Natural killer cell (primary cell): ENCODE measurements around the gene RPF1. TPM values are rescaled to one million over a fixed set of nuclear protein-coding genes. Genes with fewer than 3 reads are reported as not detected.
A peak's percentile ranks its signal among the peaks of the same experiment; 100 is the strongest.

Experiments used
- ATAC-seq, 3 donors: fragments of 150-1000 bp in 2 of 3; fragments of 200-7000 bp in 1 of 3; cut with Tn5 transposase; 1 replicate in 1 of 3; 2 replicates in 2 of 3; pipeline ENCODE4 v1.10.0; 2021; ENCODE audit warnings: mild to moderate bottlenecking in 2 of 3, moderate library complexity in 2 of 3
- DNase-seq, 2 donors: peaks; one replicate each; pipeline versions ENCODE4 v3.0.0 to v3.0.0-alpha.2; 2013 to 2021; ENCODE audit warnings: mixed read lengths in 1 of 2
- H3K27ac ChIP-seq: one replicate; pipeline ENCODE4 v1.5.1; 2013; ENCODE audit warnings: mild to moderate bottlenecking, low read length
- H3K27me3 ChIP-seq: one replicate; pipeline ENCODE4 v1.6.1; 2013; ENCODE audit warnings: low read length; ENCODE audit not compliant: control insufficient read depth, insufficient read depth
- H3K36me3 ChIP-seq: one replicate; pipeline ENCODE4 v1.6.1; 2013; ENCODE audit warnings: low read length; ENCODE audit not compliant: control insufficient read depth, insufficient read depth
- H3K4me1 ChIP-seq: one replicate; pipeline ENCODE4 v1.6.1; 2013; ENCODE audit warnings: low read length; ENCODE audit not compliant: control insufficient read depth, insufficient read depth
- H3K4me3 ChIP-seq: one replicate; pipeline ENCODE4 v1.5.1; 2013; ENCODE audit warnings: low read length
- H3K9me3 ChIP-seq: one replicate; pipeline ENCODE4 v1.6.1; 2013; ENCODE audit warnings: low read length; ENCODE audit not compliant: control insufficient read depth, insufficient read depth
- H3K27ac Mint-ChIP-seq, 2 donors: one replicate each; pipeline ENCODE4 v1.8.0; 2022; ENCODE audit warnings: mild to moderate bottlenecking in 2 of 2, mixed read lengths in 2 of 2, moderate library complexity in 1 of 2
- H3K27me3 Mint-ChIP-seq, 2 donors: one replicate each; pipeline ENCODE4 v1.8.0; 2022; ENCODE audit warnings: low read depth in 2 of 2, mixed read lengths in 2 of 2
- H3K36me3 Mint-ChIP-seq: one replicate; pipeline ENCODE4 v1.8.0; 2022; ENCODE audit warnings: mixed read lengths
- H3K4me1 Mint-ChIP-seq, 2 donors: one replicate each; pipeline ENCODE4 v1.8.0; 2022; ENCODE audit warnings: mixed read lengths in 2 of 2
- H3K4me3 Mint-ChIP-seq: one replicate; pipeline ENCODE4 v1.8.0; 2022; ENCODE audit warnings: mild to moderate bottlenecking, moderate library complexity, mixed read lengths
- H3K9me3 Mint-ChIP-seq, 2 donors: one replicate each; pipeline ENCODE4 v1.8.0; 2022; ENCODE audit warnings: mixed read lengths in 2 of 2
- CTCF ChIP-seq: fragments of 200-600 bp; IDR thresholded peaks from one replicate; pipeline ENCODE4 v1.8.0; 2022; ENCODE audit warnings: antibody characterized with exemption
- WGBS: methylation state at CpG from one replicate; pipeline ENCODE4 v1.1.7; 2013; ENCODE audit warnings: missing lambda C conversion rate; ENCODE audit not compliant: insufficient coverage; 5-methylcytosine and 5-hydroxymethylcytosine counted together
- intact Hi-C: fragments of 100-400 bp; cut with micrococcal nuclease; formaldehyde crosslinking; loops from one replicate; pipeline ENCODE4 v1.14.2; 2022
- total RNA-seq, 4 donors: library from RNA; stranded (reverse); fragments of 120-200 nt in 1 of 4; gene quantifications; one replicate each; pipeline versions ENCODE4 v1.2.3 to v1.2.4, GENCODE V29; 2013 to 2022

The RPF1 gene
- 10 to 100 TPM; 50.0 to 53.0 (median 50.0) TPM for total RNA-seq
- total RNA-seq (2013) = 60.5 TPM

- peaks cover 24% of the 10 kb centered on the region for H3K36me3 Mint-ChIP-seq
- Histone ChIP-seq H3K36me3 (peaks cover 17% of the 10 kb centered on the region), H3K9me3 (peaks cover 5% of the 10 kb centered on the region), H3K27me3 (peaks cover 5% of the 10 kb centered on the region), H3K27ac (peak within 1 kb of the TSS; percentile 79), H3K4me1 (peaks cover 13% of the 10 kb centered on the region), H3K4me3 (peak within 1 kb of the TSS; percentile 71)
- intact Hi-C loops = loop anchor here (1.0 kb wide), 2 partner anchors 27 to 95 kb away; partner anchors contain the start of genes CTBS, GNG5 and SPATA1
- 6% methylated on average over 51 of the region's 51 CpGs for whole genome bisulfite sequencing
- H3K27me3 Mint-ChIP-seq = peaks cover 24 to 40% of the 10 kb centered on the region in 2 donors
- peak within 1 kb of the TSS; percentile 100 for H3K4me3 Mint-ChIP-seq
- DNase-seq (peak; percentile 70 to 88), ATAC-seq (peak; percentile 94 to 96 (median 95))
- H3K27ac Mint-ChIP-seq = peak within 1 kb of the TSS; percentile 99 to 100
- peaks cover 0 to 2% of the 10 kb centered on the region in 2 donors for H3K9me3 Mint-ChIP-seq
- TF ChIP-seq CTCF = no peak
- peaks cover 44 to 46% of the 10 kb centered on the region in 2 donors for H3K4me1 Mint-ChIP-seq
These were observed at the start of gene RPF1 for GRCh38 chr1:84478876-84479868. Gene RPF1 (plus strand): TSS chr1:84479266. CDS start chr1:84479282, 16 bp downstream.

GRCh38 chr1:84430546-84430945 is 48.5 kb upstream of the RPF1 start:
- ATAC-seq (no peak), DNase-seq (no peak)
- Histone ChIP-seq H3K9me3 (no peaks in the 10 kb centered on the region), H3K36me3 (no peaks in the 10 kb centered on the region), H3K27me3 (no peaks in the 10 kb centered on the region), H3K4me3 (no peak overlapping the region), H3K4me1 (peaks cover 12% of the 10 kb centered on the region), H3K27ac (no peak overlapping the region)
- intact Hi-C loops = loop anchor here (10.0 kb wide), 2 partner anchors 126 to 496 kb away; partner anchors contain the start of gene SAMD13
- H3K4me1 Mint-ChIP-seq = peaks cover 4 to 8% of the 10 kb centered on the region in 2 donors
- H3K4me3 Mint-ChIP-seq = no peak overlapping the region
- H3K27me3 Mint-ChIP-seq = no peaks in the 10 kb centered on the region
- no peak overlapping the region for H3K27ac Mint-ChIP-seq
- TF ChIP-seq CTCF = no peak
- 57% methylated on average over 2 of the region's 2 CpGs for WGBS
- no peaks in the 10 kb centered on the region for H3K9me3 Mint-ChIP-seq
- H3K36me3 Mint-ChIP-seq = no peaks in the 10 kb centered on the region

- Mint-ChIP-seq H3K9me3 (no peaks in the 10 kb centered on the region), H3K27ac (no peak overlapping the region), H3K4me3 (peak overlapping the region; percentile 72), H3K27me3 (no peaks in the 10 kb centered on the region), H3K36me3 (no peaks in the 10 kb centered on the region), H3K4me1 (peaks cover 4 to 8% of the 10 kb centered on the region in 2 donors)
- 15% methylated on average over 11 of the region's 11 CpGs for WGBS
- intact Hi-C loops = loop anchor here (1.0 to 10.0 kb wide), 3 partner anchors 129 to 499 kb away; partner anchors contain the start of gene SAMD13
- DNase-seq = peak; percentile 21 to 92
- peak; percentile 70 for TF ChIP-seq CTCF
- Histone ChIP-seq H3K27me3 (no peaks in the 10 kb centered on the region), H3K27ac (peak overlapping the region; percentile 69), H3K4me3 (peak overlapping the region; percentile 2), H3K36me3 (no peaks in the 10 kb centered on the region), H3K4me1 (peaks cover 27% of the 10 kb centered on the region), H3K9me3 (no peaks in the 10 kb centered on the region)
- peak; percentile 71 to 85 (median 84) for ATAC-seq
These were observed 45.6 kb upstream of the RPF1 start for GRCh38 chr1:84433258-84434080.
